ENCODE data around the gene ZNF207. TPM values are rescaled to one million over a fixed set of nuclear protein-coding genes. Genes with fewer than 3 reads are reported as not detected.
"Not testable (repeated sequence)": the region's sequence is repeated elsewhere in the genome, so short reads cannot be mapped to it uniquely, and the experiment has no call there.

ZNF207 gene
- total RNA-seq, 1 experiment from 2014 or later: 84.6 TPM

DNA sequence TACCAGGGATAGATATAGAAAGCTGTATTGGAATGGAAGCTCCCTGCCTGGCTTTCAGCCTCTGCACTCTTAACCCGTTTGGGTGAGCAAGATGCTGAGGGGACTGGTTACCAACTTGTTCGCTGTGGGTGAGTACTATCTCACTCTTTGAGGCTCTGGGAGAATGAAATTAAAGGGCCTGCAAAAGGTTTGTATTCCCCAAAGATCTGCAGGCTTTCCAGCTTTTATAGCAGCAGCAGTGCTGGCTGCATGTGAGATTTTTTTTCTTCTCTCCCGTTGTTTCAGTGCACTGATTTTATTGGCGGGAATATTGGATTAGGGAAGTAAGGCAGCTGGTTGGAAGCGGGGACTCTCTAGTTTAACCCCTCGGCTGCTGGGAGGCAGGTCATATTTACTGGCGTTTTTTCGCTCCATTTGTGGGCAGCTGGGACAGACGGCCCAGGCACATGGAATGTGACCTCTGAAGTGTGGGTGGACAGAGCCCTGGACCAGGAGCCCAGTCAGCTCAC lies 38.9 kb upstream of the ZNF207 start:
- Histone ChIP-seq H3K9me3 (ENCODE audit: low read length) (no peaks in the 10 kb centered on the region), H3K79me2 (ENCODE audit: low read length) (no peaks in the 10 kb centered on the region), H3K4me3 (ENCODE audit: low read length) (no peak overlapping the region), H3K4me2 (ENCODE audit: low read length) (no peak overlapping the region), H2AFZ (ENCODE audit: low read length) (no peak overlapping the region), H3K36me3 (ENCODE audit: low read depth, low read length) (no peaks in the 10 kb centered on the region), H3F3A (ENCODE audit: low read length, unreplicated experiment) (no peaks in the 10 kb centered on the region), H3K9me2 (replicated peaks; ENCODE audit: low read length) (no peaks in the 10 kb centered on the region), H4K20me1 (ENCODE audit: low read length) (no peaks in the 10 kb centered on the region), H3K27me3 (ENCODE audit: low read length) (peaks cover 4% of the 10 kb centered on the region; the same call in 1 of the 2 replicates), H3K9ac (ENCODE audit: low read length) (no peak overlapping the region), H3K27ac (ENCODE audit: low read length) (no peak overlapping the region), H3K4me1 (ENCODE audit: insufficient read depth, low read length) (no peaks in the 10 kb centered on the region)
- ChIA-PET CTCF (no interaction called here), POLR2A (ENCODE audit: unreplicated experiment) (no interaction called here)
- ATAC-seq: no peak
- intact Hi-C loops (cut with micrococcal nuclease): no loop called here
- no TSS peak for BruUV-seq (replicated peaks)
- no peak for DNase-seq
- no peak for TF ChIP-seq EZH2 (IDR thresholded peaks at IDR 0.05; ENCODE audit: low read length, unreplicated experiment)
- TF ChIP-seq, protein P1, sequence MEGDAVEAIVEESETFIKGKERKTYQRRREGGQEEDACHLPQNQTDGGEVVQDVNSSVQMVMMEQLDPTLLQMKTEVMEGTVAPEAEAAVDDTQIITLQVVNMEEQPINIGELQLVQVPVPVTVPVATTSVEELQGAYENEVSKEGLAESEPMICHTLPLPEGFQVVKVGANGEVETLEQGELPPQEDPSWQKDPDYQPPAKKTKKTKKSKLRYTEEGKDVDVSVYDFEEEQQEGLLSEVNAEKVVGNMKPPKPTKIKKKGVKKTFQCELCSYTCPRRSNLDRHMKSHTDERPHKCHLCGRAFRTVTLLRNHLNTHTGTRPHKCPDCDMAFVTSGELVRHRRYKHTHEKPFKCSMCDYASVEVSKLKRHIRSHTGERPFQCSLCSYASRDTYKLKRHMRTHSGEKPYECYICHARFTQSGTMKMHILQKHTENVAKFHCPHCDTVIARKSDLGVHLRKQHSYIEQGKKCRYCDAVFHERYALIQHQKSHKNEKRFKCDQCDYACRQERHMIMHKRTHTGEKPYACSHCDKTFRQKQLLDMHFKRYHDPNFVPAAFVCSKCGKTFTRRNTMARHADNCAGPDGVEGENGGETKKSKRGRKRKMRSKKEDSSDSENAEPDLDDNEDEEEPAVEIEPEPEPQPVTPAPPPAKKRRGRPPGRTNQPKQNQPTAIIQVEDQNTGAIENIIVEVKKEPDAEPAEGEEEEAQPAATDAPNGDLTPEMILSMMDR (conservative IDR thresholded peaks at IDR 0.05; ENCODE audit: low read depth, low read length): no peak
- no peak for TF ChIP-seq EZH2phosphoT487 (IDR thresholded peaks at IDR 0.05; ENCODE audit: borderline replicate concordance, low read length)

DNA sequence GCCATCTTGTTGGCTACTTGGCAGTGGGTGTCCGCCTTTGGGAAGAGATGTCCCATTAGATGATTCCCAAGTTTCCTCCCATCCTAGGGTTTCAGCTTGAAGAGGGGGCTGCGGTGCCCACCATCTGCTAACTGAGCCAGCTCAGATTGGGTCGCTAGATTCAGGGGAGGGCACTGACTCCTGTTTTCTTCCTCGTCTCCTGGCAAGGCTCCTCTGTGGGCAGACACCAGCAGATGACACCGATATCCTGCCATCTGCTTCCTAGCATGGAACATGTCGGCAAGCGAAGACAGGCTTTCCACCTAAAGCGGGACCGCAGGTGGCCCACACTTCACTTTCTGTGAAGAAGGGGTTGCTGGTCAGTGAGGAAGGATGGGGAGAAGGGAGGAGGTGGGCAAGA lies 35.3 kb upstream of the ZNF207 start:
- no peak overlapping the region for H3K4me2 ChIP-seq (ENCODE audit: low read length)
- no peak for TF ChIP-seq EZH2phosphoT487 (IDR thresholded peaks at IDR 0.05; ENCODE audit: borderline replicate concordance, low read length)

DNA sequence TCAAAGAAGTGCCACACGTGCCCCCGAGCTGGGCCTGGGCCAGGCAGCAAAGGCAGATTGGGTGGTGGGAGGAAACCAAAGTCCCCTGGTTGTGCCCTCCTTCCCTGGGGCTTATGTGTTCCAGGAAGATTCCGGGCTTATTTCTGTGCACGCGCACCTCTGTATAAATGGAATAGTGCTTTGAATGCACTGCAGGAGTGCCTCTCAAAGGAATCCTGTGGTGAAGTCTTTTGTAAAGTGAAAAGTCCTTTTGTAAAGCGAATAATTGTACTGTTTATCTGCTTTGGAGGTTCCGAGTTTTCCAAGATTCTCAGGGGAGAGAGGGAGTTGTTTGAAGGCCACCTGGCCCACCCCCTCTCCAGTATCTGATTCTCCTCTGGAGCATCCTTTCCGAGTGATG lies 34.8 kb upstream of the ZNF207 start:
- ChIA-PET POLR2A (ENCODE audit: unreplicated experiment) (no interaction called here), CTCF (no interaction called here)
- Histone ChIP-seq H3K27ac (ENCODE audit: low read length) (no peak overlapping the region), H3K4me2 (ENCODE audit: low read length) (no peak overlapping the region), H2AFZ (ENCODE audit: low read length) (no peak overlapping the region), H3K9ac (ENCODE audit: low read length) (no peak overlapping the region), H3K79me2 (ENCODE audit: low read length) (no peaks in the 10 kb centered on the region), H3F3A (ENCODE audit: low read length, unreplicated experiment) (no peaks in the 10 kb centered on the region), H3K4me3 (ENCODE audit: low read length) (no peak overlapping the region), H4K20me1 (ENCODE audit: low read length) (no peaks in the 10 kb centered on the region), H3K9me3 (ENCODE audit: low read length) (no peaks in the 10 kb centered on the region), H3K36me3 (ENCODE audit: low read depth, low read length) (no peaks in the 10 kb centered on the region), H3K27me3 (ENCODE audit: low read length) (peaks cover 4% of the 10 kb centered on the region; the same call in 1 of the 2 replicates), H3K4me1 (ENCODE audit: insufficient read depth, low read length) (no peaks in the 10 kb centered on the region), H3K9me2 (replicated peaks; ENCODE audit: low read length) (no peaks in the 10 kb centered on the region)
- TF ChIP-seq EZH2 (IDR thresholded peaks at IDR 0.05; ENCODE audit: low read length, unreplicated experiment): no peak
- no peak for TF ChIP-seq EZH2phosphoT487 (IDR thresholded peaks at IDR 0.05; ENCODE audit: borderline replicate concordance, low read length)
- TF ChIP-seq, protein P1 (conservative IDR thresholded peaks at IDR 0.05; ENCODE audit: low read depth, low read length): no peak
- ATAC-seq (no peak), DNase-seq (no peak)
- no TSS peak for BruUV-seq (replicated peaks)
- intact Hi-C loops (cut with micrococcal nuclease): loop anchor here (5.0 kb wide), 1 partner anchor 113 kb away; no protein-coding TSS in a partner anchor

More for the DNA sequence above, 35.3 kb upstream of the ZNF207 start:
- H3K27me3 ChIP-seq (ENCODE audit: low read length): peaks cover 4% of the 10 kb centered on the region; the same call in 1 of the 2 replicates
- H3K9ac ChIP-seq (ENCODE audit: low read length): no peak overlapping the region
- DNase-seq (no peak), ATAC-seq (no peak)
- no peaks in the 10 kb centered on the region for H3F3A ChIP-seq (ENCODE audit: low read length, unreplicated experiment)
- H3K27ac ChIP-seq (ENCODE audit: low read length): no peak overlapping the region
- intact Hi-C loops (cut with micrococcal nuclease): loop anchor here (5.0 kb wide), 1 partner anchor 112 kb away; no protein-coding TSS in a partner anchor
- CTCF ChIA-PET: no interaction called here
- H4K20me1 ChIP-seq (ENCODE audit: low read length): no peaks in the 10 kb centered on the region
- no peaks in the 10 kb centered on the region for H3K79me2 ChIP-seq (ENCODE audit: low read length)
- no peaks in the 10 kb centered on the region for H3K36me3 ChIP-seq (ENCODE audit: low read depth, low read length)
- H3K9me3 ChIP-seq (ENCODE audit: low read length): no peaks in the 10 kb centered on the region
- H2AFZ ChIP-seq (ENCODE audit: low read length): no peak overlapping the region
- no peaks in the 10 kb centered on the region for H3K9me2 ChIP-seq (replicated peaks; ENCODE audit: low read length)
- H3K4me1 ChIP-seq (ENCODE audit: insufficient read depth, low read length): no peaks in the 10 kb centered on the region
- no peak overlapping the region for H3K4me3 ChIP-seq (ENCODE audit: low read length)
- BruUV-seq (replicated peaks): no TSS peak
- POLR2A ChIA-PET (ENCODE audit: unreplicated experiment): no interaction called here

DNA sequence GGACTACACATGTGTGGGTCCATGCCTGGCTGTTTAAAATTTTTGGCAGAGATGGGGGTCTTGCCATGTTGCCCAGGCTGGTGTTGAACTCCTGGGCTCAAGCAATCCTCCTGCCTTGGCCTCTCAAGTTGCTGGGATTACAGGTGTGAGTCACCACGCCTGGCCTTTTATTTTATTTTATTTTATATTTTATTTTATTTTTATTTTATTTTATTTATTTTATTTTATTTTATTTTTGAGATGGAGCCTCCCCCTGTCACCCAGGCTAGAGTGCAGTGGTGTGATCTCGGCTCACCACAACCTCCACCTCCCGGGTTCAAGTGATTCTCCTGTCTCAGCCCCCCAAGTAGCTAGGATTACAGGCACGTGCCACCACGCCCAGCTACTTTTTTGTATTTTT lies 33.3 kb upstream of the ZNF207 start:
- intact Hi-C loops (cut with micrococcal nuclease): loop anchor here (5.0 kb wide), 1 partner anchor 114 kb away; no protein-coding TSS in a partner anchor

More for the DNA sequence above, 33.3 kb upstream of the ZNF207 start:
- H3K27me3 ChIP-seq (ENCODE audit: low read length); H3K27ac ChIP-seq (ENCODE audit: low read length); H3K4me3 ChIP-seq (ENCODE audit: low read length); H3K36me3 ChIP-seq (ENCODE audit: low read depth, low read length); BruUV-seq (replicated peaks); H3K79me2 ChIP-seq (ENCODE audit: low read length); H3K9me3 ChIP-seq (ENCODE audit: low read length); H3K9ac ChIP-seq (ENCODE audit: low read length); DNase-seq; H2AFZ ChIP-seq (ENCODE audit: low read length); H3K4me1 ChIP-seq (ENCODE audit: insufficient read depth, low read length); H4K20me1 ChIP-seq (ENCODE audit: low read length); H3K4me2 ChIP-seq (ENCODE audit: low read length); H3K9me2 ChIP-seq (replicated peaks; ENCODE audit: low read length); POLR2A ChIA-PET (ENCODE audit: unreplicated experiment); H3F3A ChIP-seq (ENCODE audit: low read length, unreplicated experiment); ATAC-seq: not testable (repeated sequence)
- CTCF ChIA-PET: interaction anchor here (0.6 kb wide), 1 partner anchor 57 kb away, joined by 5 read pairs; no protein-coding TSS in a partner anchor
